A549 (cell line): ENCODE measurements around the gene BEND5. TPM values are rescaled to one million over a fixed set of nuclear protein-coding genes. Genes with fewer than 3 reads are reported as not detected.
A peak's percentile ranks its signal among the peaks of the same experiment; 100 is the strongest.

Source experiments
- ATAC-seq, 2 experiments: fragments of 200-7000 bp in 1 of 2; fragments of >200 bp in 1 of 2; cut with Nextera tagmentation in 1 of 2; cut with Tn5 transposase in 1 of 2; 3 replicates each; pipeline versions ENCODE4 v1.8.0 to v1.9.1; 2018 to 2020; ENCODE audit warnings: mild to moderate bottlenecking in 1 of 2, moderate library complexity in 1 of 2
- CTCF ChIA-PET: fragments of 300-600 bp; sonication (Branson Sonifier 250); formaldehyde crosslinking; extraction: SDS; loops from one replicate; lab custom pipeline; 2021; ENCODE audit warnings: antibody characterized with exemption, inconsistent platforms; lab: Yijun Ruan, JAX
- POLR2A ChIA-PET: fragments of 350-600 bp; formaldehyde crosslinking; extraction: SDS; loops from one replicate; lab custom pipeline; 2021; ENCODE audit warnings: antibody characterized with exemption, inconsistent platforms; lab: Yijun Ruan, JAX
- DNase-seq, 2 experiments: peaks; one replicate each; pipeline versions ENCODE4 v3.0.0 to v3.0.0-alpha.2; 2011 to 2016; ENCODE audit warnings: low read depth in 1 of 2, low spot score in 1 of 2
- FAIRE-seq: peaks from 2 replicates; lab custom pipeline; 2011; peaks lifted over from hg19 to GRCh38; lab: Jason Lieb, UNC
- H3K27ac ChIP-seq, 2 experiments: fragments of >200 bp; sonication (Bioruptor Twin); formaldehyde crosslinking; 3 replicates each; pipeline ENCODE4 v1.5.1; 2016 to 2017
- H3K4me1 ChIP-seq: fragments of >200 bp; sonication (Bioruptor Twin); formaldehyde crosslinking; 3 replicates; pipeline ENCODE4 v1.6.1; 2016
- H3K4me2 ChIP-seq: fragments of >200 bp; sonication (Bioruptor Twin); formaldehyde crosslinking; 3 replicates; pipeline ENCODE4 v1.6.1; 2016
- H3K4me3 ChIP-seq: fragments of >200 bp; sonication (Bioruptor Twin); formaldehyde crosslinking; 3 replicates; pipeline ENCODE4 v1.5.1; 2016
- H3K9me3 ChIP-seq: fragments of >200 bp; sonication (Bioruptor Twin); formaldehyde crosslinking; 3 replicates; pipeline ENCODE4 v1.6.1; 2016
- CBX8 ChIP-seq: fragments of 200-600 bp; sonication (generic); IDR thresholded peaks from 2 replicates; pipeline ENCODE4 v1.6.1; 2016
- CEBPB ChIP-seq, 2 experiments: fragments of >200 bp in 1 of 2; sonication (Bioruptor Twin) in 1 of 2; formaldehyde crosslinking in 1 of 2; IDR thresholded peaks; 2 replicates each; pipeline ENCODE4 v1.6.1; 2012 to 2016
- CHD4 ChIP-seq: fragments of 200-600 bp; sonication (generic); IDR thresholded peaks from 2 replicates; pipeline ENCODE4 v1.6.1; 2016; ENCODE audit warnings: antibody characterized with exemption, mild to moderate bottlenecking, borderline replicate concordance
- HDAC2 ChIP-seq: fragments of 200-600 bp; sonication (generic); IDR thresholded peaks from 2 replicates; pipeline ENCODE4 v1.6.1; 2016
- HEYL ChIP-seq: fragments of 250-450 bp; sonication (Bioruptor Pico); IDR thresholded peaks from 2 replicates; pipeline ENCODE4 v1.8.0; 2021; ENCODE audit warnings: mild to moderate bottlenecking, moderate library complexity
- HOXB13 ChIP-seq: fragments of 250-450 bp; sonication (Bioruptor Pico); IDR thresholded peaks from 2 replicates; pipeline ENCODE4 v1.5.0; 2020; ENCODE audit warnings: low read depth, mild to moderate bottlenecking, moderate library complexity
- NPAS2 ChIP-seq: fragments of 250-450 bp; sonication (Bioruptor Pico); IDR thresholded peaks from 2 replicates; pipeline ENCODE4 v1.8.0; 2022; ENCODE audit warnings: mild to moderate bottlenecking, moderate library complexity, borderline replicate concordance
- NR3C1 ChIP-seq: fragments of >200 bp; sonication (Bioruptor Twin); formaldehyde crosslinking; IDR thresholded peaks from 3 replicates; pipeline ENCODE4 v1.6.1; 2017
- RAD21 ChIP-seq, 2 experiments: fragments of >200 bp in 1 of 2; sonication (Bioruptor Twin) in 1 of 2; formaldehyde crosslinking in 1 of 2; IDR thresholded peaks in 1 of 2; conservative IDR thresholded peaks in 1 of 2; 2 replicates in 1 of 2; 3 replicates in 1 of 2; pipeline ENCODE4 v1.6.1; 2012 to 2018; ENCODE audit warnings: inconsistent platforms in 1 of 2
- RNF2 ChIP-seq: fragments of 200-600 bp; sonication (generic); IDR thresholded peaks from 2 replicates; pipeline ENCODE4 v1.6.1; 2016; ENCODE audit warnings: low read depth, mild to moderate bottlenecking, antibody characterized with exemption, moderate library complexity, borderline replicate concordance
- SMC3 ChIP-seq: fragments of >200 bp; sonication (Bioruptor Twin); formaldehyde crosslinking; IDR thresholded peaks from 3 replicates; pipeline ENCODE4 v1.6.1; 2018; ENCODE audit warnings: inconsistent platforms
- SREBF2 ChIP-seq: fragments of 450-650 bp; IDR thresholded peaks from 2 replicates; pipeline ENCODE4 v1.6.1; 2014; ENCODE audit warnings: mild to moderate bottlenecking, moderate library complexity
- TFCP2L1 ChIP-seq: fragments of 250-450 bp; sonication (Bioruptor Pico); IDR thresholded peaks from 2 replicates; pipeline ENCODE4 v1.5.0; 2021; ENCODE audit warnings: mild to moderate bottlenecking
- TP53 ChIP-seq: fragments of 250-450 bp; sonication (Bioruptor Pico); IDR thresholded peaks from 2 replicates; pipeline ENCODE4 v1.5.0; 2021; ENCODE audit warnings: mild to moderate bottlenecking, moderate library complexity
- WGBS: methylation state at CpG from one replicate; pipeline ENCODE4 v1.1.6; 2017; ENCODE audit errors: missing lambda C conversion rate; 5-methylcytosine and 5-hydroxymethylcytosine counted together
- polyA plus RNA-seq, 4 experiments: library from polyadenylated mRNA; depleted of rRNA in 3 of 4; stranded (reverse); fragments of >200 nt; fragmentation: RNase III in 1 of 4; extraction: RNeasy Plus Mini Kit Qiagen cat#74134 plus additional on column Dnase treatment in 1 of 4; gene quantifications; 2 replicates in 3 of 4; 3 replicates in 1 of 4; pipeline ENCODE4 v1.2.3, GENCODE V29; 2011 to 2017
- TF ChIP-seq, protein P1 (sequence below): fragments of >200 bp; sonication (Bioruptor Twin); formaldehyde crosslinking; IDR thresholded peaks from 3 replicates; pipeline ENCODE4 v1.5.1; 2016
- TF ChIP-seq, protein P2 (sequence below): fragments of 200-600 bp; sonication (generic); IDR thresholded peaks from 2 replicates; pipeline ENCODE4 v1.6.1; 2016; ENCODE audit warnings: antibody characterized with exemption, mild to moderate bottlenecking, moderate library complexity
- TF ChIP-seq, protein P3 (sequence below): fragments of 250-450 bp; sonication (Bioruptor Pico); IDR thresholded peaks from 2 replicates; pipeline ENCODE4 v1.5.0; 2020; ENCODE audit warnings: low read depth, mild to moderate bottlenecking, moderate library complexity

The BEND5 gene
- polyA plus RNA-seq, 2 of the 4 experiments (the other 2 are of a cell fraction) = not detected

DNA sequence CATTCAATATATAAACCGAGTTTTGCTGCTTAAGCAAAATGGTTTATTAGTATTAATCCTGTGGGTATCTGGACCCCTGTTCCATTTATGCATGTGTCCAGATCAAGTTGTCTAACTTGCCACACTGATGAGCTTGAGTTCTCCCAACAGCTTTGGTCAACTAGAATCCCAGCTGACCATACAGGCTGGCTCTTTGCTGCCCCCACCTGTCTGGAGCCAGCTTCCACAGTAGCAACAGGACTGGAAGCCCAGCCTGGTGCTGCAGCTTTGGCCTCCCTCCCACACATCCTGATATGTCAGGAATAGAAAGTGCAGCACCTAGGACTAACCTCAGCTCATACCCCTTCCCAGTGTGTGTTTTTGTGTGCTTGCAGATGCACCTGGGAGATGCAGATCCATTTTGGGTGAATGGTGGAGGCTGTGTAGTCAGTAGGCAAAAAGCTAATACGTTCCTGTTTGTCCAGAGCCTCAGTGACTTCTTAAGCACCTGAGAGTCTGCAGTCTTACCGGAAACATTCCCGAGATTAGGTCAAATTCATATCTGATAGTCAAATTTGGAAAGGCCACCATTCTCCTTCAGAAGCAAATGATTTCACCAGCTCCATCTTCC is 40.9 kb upstream of the BEND5 start:
- WGBS = 39% methylated on average over 4 of the region's 4 CpGs
- Histone ChIP-seq H3K4me1 (no peaks in the 10 kb centered on the region), H3K9me3 (no peaks in the 10 kb centered on the region), H3K4me3 (no peak overlapping the region), H3K4me2 (no peak overlapping the region), H3K27ac (no peak overlapping the region)
- ATAC-seq (peak; percentile 66 to 90; a peak in 5 of 6 replicates), FAIRE-seq (no peak), DNase-seq (peak; percentile 8 to 44)
- CTCF ChIA-PET = interaction anchor here (0.6 to 1.6 kb wide), 11 partner anchors 12 to 461 kb away, joined by 3 to 15 read pairs (median 4); no protein-coding TSS in a partner anchor
- POLR2A ChIA-PET = no interaction called here
- TF ChIP-seq RAD21 (conservative IDR thresholded peaks at IDR 0.05 in 1 of 2, IDR thresholded peaks at IDR 0.05 in 1 of 2) (peak; percentile 52 to 65; a peak in 4 of 5 replicates), SMC3 (peak; percentile 51), HDAC2 (no peak), CEBPB (IDR thresholded peaks at IDR 0.05) (no peak), CHD4 (no peak), RNF2 (no peak)
- TF ChIP-seq, protein P1, sequence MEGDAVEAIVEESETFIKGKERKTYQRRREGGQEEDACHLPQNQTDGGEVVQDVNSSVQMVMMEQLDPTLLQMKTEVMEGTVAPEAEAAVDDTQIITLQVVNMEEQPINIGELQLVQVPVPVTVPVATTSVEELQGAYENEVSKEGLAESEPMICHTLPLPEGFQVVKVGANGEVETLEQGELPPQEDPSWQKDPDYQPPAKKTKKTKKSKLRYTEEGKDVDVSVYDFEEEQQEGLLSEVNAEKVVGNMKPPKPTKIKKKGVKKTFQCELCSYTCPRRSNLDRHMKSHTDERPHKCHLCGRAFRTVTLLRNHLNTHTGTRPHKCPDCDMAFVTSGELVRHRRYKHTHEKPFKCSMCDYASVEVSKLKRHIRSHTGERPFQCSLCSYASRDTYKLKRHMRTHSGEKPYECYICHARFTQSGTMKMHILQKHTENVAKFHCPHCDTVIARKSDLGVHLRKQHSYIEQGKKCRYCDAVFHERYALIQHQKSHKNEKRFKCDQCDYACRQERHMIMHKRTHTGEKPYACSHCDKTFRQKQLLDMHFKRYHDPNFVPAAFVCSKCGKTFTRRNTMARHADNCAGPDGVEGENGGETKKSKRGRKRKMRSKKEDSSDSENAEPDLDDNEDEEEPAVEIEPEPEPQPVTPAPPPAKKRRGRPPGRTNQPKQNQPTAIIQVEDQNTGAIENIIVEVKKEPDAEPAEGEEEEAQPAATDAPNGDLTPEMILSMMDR = peak; percentile 50

DNA sequence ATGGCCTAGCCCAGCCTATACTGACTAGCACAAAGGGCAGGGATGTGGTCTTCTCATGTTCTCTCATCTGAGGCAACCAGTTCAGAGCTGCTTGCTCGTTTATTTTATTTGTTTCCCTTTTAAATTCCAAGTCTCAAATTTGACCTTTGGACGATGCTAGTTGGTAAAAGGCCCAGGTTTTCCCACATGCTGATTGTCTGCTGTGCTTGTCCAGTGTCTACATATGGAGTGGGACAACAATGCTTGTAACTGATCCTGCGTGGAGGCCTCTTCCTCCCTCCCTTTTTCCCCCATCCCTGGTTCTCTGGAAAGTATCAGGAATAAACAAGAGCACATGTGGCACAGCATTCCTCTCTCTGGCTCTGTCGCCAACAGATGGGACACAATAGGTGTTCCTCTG is 34.0 kb upstream of the BEND5 start:
- Histone ChIP-seq H3K27ac (no peak overlapping the region), H3K4me2 (no peak overlapping the region), H3K9me3 (no peaks in the 10 kb centered on the region), H3K4me3 (no peak overlapping the region), H3K4me1 (no peaks in the 10 kb centered on the region)
- CTCF ChIA-PET = interaction anchor here (0.6 to 0.8 kb wide), 2 partner anchors 133 to 1811 kb away, joined by 5 to 6 read pairs; no protein-coding TSS in a partner anchor
- DNase-seq (no peak), ATAC-seq (no peak), FAIRE-seq (no peak)
- POLR2A ChIA-PET = no interaction called here
- no peak for TF ChIP-seq HOXB13
- no peak for TF ChIP-seq CBX8
- TF ChIP-seq, protein P2, sequence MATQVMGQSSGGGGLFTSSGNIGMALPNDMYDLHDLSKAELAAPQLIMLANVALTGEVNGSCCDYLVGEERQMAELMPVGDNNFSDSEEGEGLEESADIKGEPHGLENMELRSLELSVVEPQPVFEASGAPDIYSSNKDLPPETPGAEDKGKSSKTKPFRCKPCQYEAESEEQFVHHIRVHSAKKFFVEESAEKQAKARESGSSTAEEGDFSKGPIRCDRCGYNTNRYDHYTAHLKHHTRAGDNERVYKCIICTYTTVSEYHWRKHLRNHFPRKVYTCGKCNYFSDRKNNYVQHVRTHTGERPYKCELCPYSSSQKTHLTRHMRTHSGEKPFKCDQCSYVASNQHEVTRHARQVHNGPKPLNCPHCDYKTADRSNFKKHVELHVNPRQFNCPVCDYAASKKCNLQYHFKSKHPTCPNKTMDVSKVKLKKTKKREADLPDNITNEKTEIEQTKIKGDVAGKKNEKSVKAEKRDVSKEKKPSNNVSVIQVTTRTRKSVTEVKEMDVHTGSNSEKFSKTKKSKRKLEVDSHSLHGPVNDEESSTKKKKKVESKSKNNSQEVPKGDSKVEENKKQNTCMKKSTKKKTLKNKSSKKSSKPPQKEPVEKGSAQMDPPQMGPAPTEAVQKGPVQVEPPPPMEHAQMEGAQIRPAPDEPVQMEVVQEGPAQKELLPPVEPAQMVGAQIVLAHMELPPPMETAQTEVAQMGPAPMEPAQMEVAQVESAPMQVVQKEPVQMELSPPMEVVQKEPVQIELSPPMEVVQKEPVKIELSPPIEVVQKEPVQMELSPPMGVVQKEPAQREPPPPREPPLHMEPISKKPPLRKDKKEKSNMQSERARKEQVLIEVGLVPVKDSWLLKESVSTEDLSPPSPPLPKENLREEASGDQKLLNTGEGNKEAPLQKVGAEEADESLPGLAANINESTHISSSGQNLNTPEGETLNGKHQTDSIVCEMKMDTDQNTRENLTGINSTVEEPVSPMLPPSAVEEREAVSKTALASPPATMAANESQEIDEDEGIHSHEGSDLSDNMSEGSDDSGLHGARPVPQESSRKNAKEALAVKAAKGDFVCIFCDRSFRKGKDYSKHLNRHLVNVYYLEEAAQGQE = no peak
- no peak for TF ChIP-seq NR3C1
- TF ChIP-seq HEYL (CRISPR knock-in tag) = no peak
- TF ChIP-seq, protein P3, sequence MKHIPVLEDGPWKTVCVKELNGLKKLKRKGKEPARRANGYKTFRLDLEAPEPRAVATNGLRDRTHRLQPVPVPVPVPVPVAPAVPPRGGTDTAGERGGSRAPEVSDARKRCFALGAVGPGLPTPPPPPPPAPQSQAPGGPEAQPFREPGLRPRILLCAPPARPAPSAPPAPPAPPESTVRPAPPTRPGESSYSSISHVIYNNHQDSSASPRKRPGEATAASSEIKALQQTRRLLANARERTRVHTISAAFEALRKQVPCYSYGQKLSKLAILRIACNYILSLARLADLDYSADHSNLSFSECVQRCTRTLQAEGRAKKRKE = no peak
- TF ChIP-seq NPAS2 (CRISPR knock-in tag) = no peak
- TF ChIP-seq SREBF2 = no peak
- TF ChIP-seq TFCP2L1 (CRISPR knock-in tag) = no peak
- no peak for TF ChIP-seq TP53 (CRISPR knock-in tag)
- WGBS = 12% methylated on average over 4 of the region's 4 CpGs
